ENCODE results near the gene IQCM.

Gene IQCM, protein sequence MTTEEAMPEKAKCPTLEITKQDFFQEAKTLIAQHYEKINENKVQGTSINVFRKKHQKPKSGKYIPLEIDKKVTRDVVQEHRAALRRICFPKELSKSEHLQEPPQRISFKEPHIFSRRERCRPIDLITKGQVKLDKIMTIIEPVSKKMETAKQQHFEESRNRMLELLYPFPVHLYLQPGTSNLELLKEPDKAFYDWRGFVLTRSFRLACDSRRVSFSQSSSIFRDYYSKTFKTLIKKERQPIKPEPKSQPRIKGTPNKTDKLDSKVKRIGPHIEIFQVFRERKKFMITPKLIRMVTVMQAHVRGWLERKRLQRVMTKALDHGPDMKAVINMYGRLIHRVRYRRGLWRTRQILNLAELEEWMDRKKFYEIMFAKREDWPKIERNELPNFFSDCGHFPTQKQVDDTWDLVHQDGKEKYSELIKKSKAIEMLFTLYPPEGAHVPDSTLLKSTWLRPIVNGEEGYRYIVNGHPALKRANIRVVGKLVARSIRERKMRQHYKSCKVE

DNA sequence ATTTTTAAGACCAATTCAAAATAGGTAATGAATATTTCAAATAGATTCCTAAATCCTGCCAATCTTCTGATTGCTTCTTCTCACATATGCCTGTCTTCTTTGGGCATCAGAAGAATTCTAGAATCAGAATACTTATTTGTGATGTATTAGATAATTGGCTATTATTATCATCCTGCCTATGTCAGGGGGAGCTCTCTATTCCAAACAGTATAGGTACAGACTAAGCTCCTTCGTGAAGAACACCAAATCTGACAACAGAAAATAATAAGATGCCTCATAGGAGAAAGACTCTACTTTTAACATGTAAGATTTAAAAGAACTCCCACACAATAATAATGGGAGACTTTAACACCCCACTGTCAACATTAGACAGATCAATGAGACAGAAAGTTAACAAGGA is at the start of gene IQCM:
Gene IQCM (minus strand): TSS at position 101 of the 400 bp plus-strand sequence. CDS start 73,152 bp downstream, outside the sequence.
- no peak for DNase-seq

DNA sequence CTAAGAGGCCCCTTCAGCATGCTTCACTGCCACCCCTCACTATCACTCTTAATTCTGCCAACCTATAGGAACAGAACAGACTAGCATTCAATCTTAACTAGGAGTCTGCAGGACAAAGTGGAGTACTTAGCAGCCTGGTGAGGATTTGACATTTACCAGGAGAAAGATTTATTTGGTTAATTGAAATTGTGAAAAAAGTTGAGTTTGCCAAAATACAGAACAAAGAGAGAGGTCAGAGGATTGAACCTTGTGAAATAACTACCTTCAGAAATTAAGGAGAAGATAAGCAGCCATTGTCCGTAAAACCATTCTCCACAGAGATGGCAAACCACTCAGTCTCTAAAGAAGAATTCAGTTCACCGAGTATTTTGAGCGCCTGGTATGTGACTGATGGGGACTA is 41.8 kb upstream of the IQCM start:
- DNase-seq: no peak

DNA sequence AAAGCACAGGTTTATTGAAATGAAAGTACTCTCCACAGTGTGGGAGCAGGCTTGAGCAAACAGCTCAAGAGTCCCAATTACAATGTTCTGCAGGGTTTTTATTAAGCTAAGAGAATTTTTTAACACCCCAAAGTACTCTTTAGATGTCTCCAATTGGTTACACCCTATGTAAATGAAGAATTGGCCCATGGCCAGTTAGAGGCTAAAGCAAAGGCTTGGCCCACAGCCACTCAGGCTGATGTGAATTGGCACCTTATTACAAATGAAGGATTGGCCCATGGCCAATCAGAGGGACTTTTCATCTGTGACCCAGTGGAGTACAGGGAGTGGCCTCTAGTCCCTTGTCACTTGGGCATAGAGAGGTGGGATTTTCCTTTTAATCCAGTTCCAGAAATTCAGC is 30.1 kb upstream of the IQCM start:
- DNase-seq: peak; percentile 80

DNA sequence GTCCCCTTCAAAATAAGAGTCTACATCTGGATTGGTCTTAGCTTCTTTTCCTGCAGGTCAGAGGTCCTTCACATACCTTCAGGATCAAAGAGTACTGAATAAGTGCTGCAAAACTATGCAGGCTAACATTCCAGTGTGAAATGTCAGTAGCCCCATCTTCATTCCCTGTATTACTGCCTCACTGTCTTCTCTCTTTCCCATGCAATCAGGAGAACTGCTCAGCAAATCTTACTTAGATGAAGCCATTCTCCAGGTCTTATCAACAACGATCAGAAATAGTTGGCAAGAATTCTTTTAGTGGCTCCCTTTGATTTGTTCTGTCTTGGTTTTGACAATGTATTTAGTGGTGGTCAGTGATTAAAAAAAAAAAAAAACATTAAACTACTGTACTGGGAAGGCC is 26.0 kb upstream of the IQCM start:
- DNase-seq: no peak

DNA sequence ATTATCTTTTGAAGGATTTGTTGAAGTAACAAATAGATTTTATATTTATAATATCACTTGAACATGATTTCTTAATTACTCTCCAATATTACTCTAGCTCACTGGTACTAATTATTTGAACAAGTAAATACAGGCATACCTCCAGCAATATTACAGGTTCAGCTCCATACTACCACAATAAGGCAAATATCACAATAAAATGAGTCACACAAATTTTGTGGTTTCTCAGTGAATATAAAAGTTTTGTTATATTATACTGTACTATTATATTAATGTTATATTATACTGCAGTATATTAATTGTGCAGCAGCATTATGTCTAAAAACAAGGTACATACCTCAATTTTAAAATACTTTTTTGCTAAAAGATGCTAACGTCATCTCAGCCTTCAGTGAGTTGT is 22.4 kb upstream of the IQCM start:
- no peak for DNase-seq

DNA sequence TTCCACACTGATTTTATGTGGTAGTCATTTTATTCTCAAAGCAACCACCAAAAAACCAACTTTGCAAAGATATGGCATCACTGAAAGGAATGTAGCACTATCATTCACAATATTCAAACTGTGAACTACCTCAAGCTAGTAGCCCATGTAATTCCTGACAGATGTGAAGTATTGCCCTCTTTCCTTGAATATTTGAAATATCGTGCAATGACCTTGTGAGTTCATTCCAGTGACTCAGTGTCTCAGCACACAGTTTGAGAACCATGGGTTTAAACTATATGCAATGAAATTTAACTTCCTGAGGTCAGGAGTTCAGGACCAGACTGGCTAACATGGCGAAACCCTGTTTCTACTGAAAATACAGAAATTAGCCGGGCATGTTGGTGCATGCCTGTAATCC is 20.9 kb upstream of the IQCM start:
- no peak for DNase-seq

DNA sequence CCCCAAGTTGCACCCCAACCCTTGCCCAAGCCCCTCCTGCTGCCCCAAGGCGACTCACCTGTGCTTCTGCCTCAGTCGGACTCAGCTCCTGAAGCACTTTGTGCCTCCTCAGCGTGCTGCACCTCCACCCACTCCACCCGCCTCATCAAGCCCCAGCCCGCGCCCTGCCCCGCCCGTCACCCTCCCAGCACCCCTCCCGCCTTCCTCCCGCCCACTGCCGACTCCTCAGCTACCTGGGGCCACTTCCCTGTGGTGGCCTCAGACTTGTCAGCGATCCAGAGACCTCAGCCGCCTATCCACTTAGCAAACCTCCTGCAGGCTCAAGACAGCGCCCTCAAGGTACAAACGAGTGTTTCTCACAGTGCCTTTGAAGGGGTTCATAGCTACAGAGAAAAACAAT is 19.6 kb upstream of the IQCM start:
- no peak for DNase-seq

DNA sequence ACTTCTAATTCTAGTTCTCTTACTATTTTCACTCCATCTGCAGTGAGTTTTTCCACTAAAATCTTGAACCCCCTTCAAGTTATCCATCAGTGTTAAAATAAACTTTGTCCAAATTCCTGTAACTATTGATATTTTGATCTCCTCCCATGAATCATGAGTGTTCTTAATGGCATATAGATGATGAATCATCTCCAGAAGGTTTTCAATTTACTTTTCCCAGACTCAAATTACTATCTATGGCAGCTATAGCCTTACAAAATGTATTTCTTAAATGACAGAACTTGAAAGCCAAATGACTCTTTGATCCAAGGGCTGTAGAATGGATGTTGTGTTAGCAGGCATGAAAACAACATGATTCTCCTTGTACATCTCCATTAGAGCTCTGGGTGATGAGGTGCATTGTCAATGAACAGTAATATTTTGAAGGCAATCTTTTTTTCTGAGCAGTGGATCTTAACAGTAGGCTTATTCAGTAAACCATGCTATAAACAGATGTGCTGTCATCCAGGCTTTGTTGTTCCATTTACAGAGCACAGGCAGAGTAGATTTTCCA is 16.1 kb upstream of the IQCM start:
- DNase-seq: no peak

DNA sequence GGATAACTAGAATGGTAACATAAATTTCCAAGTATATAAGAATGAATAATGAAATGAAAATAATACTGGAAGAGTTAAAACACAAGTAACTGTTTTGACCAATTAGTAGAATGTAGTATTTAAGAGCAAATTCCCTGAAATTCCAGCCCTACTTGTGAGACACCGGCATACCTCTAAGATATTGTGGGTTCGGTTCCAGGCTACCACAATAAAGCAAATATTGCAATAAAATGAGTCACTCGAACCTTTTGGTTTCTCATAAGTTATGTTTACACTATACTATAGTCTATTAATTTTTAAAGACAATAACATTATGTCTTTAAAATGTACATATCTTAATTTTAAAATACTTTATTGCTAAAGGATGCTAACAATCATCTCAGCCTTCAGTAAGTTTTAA is 15.2 kb upstream of the IQCM start:
- no peak for DNase-seq

DNA sequence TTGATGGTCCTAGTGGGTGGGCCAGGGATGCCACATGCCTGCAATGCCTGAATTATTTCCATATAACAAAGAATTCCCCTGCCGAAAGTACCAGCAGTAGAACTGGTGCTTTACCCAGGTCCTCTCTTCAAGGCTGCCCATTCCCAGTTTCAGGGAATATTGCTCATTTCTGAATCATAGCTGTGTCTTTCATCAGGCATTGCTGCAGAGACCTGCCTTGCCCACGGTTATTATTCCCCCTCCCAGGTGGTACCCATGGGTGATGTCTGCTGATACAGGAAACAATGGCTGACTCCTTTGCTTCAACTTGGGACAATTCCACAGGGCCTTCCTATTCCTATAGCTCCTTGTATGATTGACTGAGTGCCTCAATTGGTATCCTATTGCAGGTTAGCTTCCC is 9.7 kb upstream of the IQCM start:
- DNase-seq: no peak

DNA sequence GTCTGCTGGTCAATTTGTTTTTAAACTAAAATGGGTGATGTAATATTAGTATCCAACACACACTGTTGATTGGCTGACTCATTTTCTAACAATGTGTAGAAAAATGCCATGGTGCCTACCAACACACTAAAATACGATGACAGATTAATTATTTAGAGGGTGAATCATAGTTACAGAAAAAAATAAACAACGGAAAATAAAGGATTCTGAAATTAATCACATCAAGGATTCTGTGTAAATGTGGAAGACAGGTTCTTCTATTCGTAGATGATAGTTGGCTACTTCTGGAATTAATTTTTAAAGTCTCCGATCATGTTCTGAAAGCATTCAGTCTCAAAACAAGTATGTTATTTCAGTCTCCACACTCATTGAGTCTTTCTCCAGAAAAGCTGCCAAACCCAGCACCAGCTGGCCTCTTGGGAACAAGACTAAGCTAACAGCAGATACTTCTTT is 8.2 kb upstream of the IQCM start:
- DNase-seq: no peak

DNA sequence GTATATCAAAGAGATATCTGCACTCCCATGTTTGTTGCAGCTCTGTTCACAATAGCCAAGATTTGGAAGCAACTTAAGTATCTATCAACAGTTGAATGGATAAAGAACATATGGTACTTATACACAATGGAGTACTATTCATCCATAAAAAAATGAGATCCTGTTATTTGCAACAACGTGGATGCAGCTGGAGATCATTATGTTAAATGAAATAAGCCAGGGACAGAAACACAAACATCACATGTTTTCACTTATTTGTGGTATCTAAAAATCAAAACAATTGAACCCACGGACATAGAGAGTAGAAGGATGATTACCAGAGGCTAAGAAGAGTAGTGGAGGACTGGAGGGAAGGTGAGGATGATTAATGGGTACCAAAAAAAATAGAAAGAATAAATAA is 14.2 kb downstream of the IQCM start:
- no peak for DNase-seq

DNA sequence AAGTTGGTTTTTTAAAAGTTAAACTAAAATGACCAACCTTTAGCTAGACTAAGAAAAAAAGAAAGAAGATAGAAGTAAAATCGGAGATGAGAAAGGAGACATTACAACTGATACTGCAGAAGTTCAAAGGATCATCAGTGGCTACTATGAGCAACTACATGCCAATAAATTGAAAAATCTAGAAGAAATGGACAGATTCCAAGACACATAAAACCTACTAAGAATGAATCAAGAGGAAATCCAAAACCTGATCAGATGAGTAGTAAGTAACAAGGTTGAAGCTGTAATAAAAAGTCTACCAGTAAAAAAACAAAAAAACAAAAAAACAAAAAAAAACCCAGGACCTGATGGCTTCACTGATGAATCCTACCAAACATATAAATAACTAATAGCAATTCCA is 16.1 kb downstream of the IQCM start:
- no peak for DNase-seq

DNA sequence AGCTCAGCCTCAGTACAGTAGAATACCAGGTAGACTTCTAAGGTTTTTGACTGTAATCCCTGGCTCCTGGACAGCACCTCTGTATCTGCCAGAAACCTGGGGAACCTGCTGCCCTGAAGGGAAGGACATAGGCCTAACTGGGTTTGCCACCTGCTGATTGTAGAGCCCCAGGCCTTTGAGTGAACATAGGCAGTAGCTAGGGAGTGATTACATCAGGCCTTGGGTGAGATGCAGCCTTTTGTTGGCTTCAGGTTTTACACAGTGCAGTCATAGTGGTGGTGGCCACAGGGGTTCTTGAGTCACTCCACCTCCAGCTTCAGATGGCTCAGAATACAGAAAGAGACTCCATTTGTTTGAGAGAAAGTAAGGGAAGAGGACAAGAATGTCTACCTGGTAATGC is 19.3 kb downstream of the IQCM start:
- DNase-seq: no peak

DNA sequence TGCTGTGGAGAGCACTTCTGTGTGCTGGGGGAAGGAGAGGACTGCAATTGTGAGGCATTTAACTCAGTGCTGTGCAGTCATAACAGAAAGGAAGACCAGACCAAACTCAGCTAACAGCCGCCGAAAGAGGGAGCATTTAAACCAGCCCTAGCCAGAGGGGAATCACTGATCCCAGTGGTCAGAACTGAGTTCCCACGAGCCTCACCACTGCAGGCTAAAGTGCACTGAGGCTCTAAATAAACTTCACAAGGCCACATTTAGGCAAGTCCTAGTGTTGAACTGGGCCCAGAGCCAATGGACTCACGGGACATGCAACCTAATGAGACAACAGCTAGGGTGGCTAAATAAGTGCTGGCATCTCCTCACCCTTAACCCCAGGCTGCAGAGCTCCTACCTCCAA is 20.4 kb downstream of the IQCM start:
- DNase-seq: no peak

DNA sequence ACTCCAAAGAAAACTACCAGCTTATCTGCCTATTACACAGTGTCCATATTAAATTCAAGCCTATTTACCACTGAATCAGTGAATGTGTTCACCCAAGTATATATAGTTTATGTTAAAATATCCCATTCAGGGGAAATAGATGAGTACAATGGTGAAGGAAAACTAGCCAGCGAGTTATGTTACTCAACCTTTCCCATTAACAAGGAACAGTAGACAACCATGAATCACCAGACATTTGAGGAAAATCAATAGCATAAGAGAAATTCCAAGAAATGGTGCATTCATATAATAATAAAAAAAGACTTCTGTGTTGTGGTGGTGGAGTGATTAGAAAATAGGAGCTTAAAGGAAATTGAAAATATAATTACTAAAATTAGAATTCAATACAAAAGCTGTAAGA is 21.3 kb downstream of the IQCM start:
- DNase-seq: no peak

DNA sequence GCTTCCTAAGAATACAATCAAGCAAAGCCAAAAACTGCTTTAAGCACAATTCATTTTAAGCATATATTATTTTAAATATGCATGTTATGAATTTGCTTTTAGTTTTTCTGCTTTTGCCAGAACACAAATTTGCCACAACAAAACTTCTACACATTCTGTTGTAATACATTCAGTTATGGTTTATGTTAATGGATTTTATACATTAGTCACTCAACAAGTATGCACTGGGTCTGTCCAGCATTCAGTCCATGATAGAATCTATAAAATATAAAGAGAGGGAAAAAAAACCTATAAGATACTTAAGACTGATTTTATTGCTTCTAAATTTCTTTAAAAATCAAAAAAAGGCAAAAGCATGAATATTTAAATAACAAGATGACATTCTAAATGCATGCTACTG is 22.2 kb downstream of the IQCM start:
- DNase-seq: no peak

DNA sequence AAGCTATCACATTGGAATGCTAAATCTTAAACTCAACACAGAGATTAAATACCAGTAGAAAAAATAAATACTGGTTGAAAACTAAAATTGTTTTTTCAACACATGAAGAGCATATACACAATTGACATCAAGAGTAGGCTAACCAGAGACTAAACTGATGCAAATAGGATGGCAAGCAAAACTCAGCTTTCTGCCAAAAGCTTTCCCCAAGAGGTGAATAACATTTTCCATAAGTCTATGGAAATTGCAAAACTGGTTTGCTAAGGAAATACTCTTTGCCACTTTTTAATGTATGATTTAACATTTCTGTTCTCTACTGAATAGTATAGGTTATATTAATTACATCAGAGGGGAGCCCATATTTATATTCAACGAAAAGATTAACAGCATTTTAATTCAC is 23.8 kb downstream of the IQCM start:
- DNase-seq: no peak

DNA sequence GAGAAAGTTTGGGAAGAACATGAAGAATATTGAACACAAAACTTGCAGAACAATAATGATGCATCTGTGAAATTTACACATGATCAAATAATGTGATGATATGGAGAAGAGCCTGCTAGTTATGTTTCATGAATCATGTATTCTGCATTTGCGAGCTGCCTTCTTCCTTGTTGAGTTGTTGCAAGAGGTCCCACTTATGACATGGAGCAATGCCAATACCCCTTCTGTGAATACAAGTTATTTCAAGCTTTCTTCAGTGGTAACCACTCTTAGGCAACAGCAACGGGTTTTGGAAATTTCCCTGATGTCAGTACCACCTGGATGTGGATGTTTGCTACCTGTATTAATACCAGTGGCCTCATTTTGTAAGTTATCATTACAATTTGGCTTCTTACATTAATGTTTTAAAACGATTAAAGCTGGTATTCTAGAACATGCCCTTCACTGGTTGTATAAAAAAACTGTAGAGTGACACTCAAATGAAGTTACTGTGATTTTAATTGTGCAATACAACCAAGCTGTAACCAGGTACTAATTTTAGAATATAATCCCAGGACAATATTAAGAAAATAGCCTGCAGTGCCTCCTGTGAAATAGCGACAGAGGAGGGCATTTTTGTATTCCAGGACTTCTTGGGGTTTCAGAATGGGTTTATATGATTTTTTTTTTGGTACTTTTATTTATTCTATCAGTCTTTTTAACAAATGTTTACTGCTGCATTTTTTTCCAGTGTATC is 25.3 kb downstream of the IQCM start:
- no peak for DNase-seq

DNA sequence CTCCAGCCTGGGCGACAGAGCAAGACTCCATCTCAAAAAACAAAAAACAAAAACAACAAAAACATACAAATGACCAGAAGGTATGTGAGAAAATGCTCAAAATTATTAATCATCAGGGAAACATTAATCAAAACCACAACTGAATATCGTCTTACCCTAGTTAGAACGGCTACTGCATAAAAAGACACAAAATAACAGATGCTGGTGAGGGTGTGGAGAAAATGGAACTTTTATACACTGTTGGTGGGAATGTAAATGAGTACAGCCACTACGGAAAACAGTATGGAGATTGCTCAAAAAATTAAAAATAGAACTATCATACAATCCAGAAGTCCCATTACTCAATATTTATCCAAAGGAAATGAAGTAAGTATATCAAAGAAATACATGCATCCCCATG is 27.3 kb downstream of the IQCM start:
- DNase-seq: no peak

DNA sequence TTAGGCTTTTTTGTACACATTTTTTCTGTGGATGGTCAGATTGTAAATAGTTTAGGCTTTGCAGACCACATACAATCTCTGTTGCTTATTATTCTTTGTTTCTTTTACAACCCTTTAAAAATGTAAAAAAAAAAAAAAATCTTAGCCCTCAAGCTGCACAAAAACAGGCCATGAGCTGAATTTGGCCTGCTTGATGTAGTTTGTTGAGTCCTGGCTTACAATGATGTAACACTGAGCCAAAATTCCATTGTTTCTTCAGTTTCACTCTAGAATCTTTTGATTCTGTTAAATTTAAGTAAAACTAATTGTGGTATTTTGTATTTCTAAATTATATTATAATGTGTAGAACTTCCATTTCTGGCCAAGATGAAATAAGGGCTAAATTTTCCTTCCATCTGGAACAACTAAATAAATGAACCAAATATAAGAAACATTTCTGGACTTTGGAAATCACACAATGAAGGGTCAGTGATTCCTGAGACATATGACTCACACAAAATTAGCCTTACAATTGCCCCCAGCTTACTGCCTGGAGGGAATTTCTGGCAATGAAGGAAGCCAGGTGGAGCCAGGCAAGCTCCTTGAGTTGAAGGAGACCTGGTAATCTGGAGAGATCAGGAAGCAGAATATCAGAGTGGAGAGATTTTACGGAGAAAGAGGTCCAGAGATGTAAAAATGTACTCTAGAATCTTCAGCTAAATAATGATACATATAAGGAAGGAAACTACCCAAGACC is 29.8 kb downstream of the IQCM start:
- DNase-seq: no peak

DNA sequence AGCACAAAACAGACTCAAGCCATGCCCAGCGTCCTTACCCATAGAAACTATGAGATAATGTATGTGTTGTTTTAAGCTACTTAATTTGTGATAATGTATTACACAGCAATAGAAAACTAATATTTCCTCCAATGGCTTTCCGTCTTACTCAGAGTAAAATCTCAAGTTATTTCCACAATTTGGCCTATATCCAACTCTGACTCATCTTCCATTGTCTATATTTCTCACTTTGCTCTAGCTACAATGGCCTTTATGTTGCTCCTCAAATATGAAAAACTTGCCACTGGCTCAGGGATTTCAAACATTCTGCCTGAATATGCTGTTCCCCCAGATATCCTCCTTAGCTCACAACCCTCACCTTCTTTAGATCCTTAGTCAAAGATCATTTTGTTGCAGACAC is 31.6 kb downstream of the IQCM start:
- DNase-seq: no peak

DNA sequence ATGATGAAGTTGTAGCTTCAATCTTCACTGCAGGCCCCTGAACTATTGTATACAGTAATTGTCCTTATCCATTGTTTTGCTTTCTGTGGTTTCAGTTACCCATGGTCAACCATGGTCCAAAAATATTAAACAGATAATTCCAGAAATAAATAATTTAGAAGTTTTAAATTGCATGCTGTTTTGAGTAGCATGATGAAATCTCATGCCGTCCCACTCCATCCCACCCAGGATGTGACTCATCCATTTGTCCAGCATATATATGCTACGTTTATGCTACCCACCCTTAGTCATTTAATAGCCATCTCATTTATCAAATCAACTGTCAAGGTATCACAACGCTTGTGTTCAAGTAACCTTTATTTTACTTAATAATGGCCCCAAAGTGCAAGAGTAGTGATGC is 34.5 kb downstream of the IQCM start:
- no peak for DNase-seq
